IMR-90 (cell line): Measurements from ENCODE around the gene FNBP1. TPM values are rescaled to one million over a fixed set of nuclear protein-coding genes. Genes with fewer than 3 reads are reported as not detected.

ENCODE experiments used
- ATAC-seq: fragments of 200-7000 bp; cut with Tn5 transposase; 2 replicates; pipeline ENCODE4 v1.9.1; 2020; ENCODE audit warnings: low read depth, mild to moderate bottlenecking, moderate library complexity
- BruUV-seq: library from RNA; stranded (reverse); fragments of 400-500 nt; replicated peaks from 2 replicates; lab custom pipeline; 2021; lab: Mats Ljungman, UMichigan
- CTCF ChIA-PET: fragments of 300-600 bp; formaldehyde crosslinking; extraction: SDS; loops from one replicate; lab custom pipeline; 2021; ENCODE audit warnings: antibody characterized with exemption; lab: Yijun Ruan, JAX
- POLR2A ChIA-PET: fragments of 300-600 bp; sonication (Branson Sonifier 250); formaldehyde crosslinking; loops from one replicate; lab custom pipeline; 2022; ENCODE audit warnings: antibody characterized with exemption; ENCODE audit not compliant: unreplicated experiment; lab: Charles Lee
- DNase-seq: peaks from one replicate; pipeline ENCODE4 v3.0.0; 2013
- H2AFZ ChIP-seq: replicated peaks from 2 replicates; pipeline ENCODE3; 2013; ENCODE audit warnings: low read length, mild to moderate bottlenecking; ENCODE audit not compliant: poor library complexity
- H2AK5ac ChIP-seq: 2 replicates; pipeline ENCODE4 v1.6.1; 2013; ENCODE audit warnings: low read depth, low read length, inconsistent platforms
- H2AK9ac ChIP-seq: replicated peaks from 2 replicates; pipeline ENCODE3; 2013; ENCODE audit warnings: mild to moderate bottlenecking, low read depth, low read length, moderate library complexity; ENCODE audit not compliant: poor library complexity
- H2BK120ac ChIP-seq: 2 replicates; pipeline ENCODE4 v1.6.1; 2013; ENCODE audit warnings: low read depth, low read length, inconsistent platforms
- H2BK15ac ChIP-seq: 3 replicates; pipeline ENCODE4 v1.6.1; 2013; ENCODE audit warnings: low read depth, low read length, inconsistent platforms
- H2BK20ac ChIP-seq: 2 replicates; pipeline ENCODE4 v1.6.1; 2013; ENCODE audit warnings: low read depth, mild to moderate bottlenecking, inconsistent platforms, low read length, moderate library complexity
- H2BK5ac ChIP-seq: 2 replicates; pipeline ENCODE4 v1.6.1; 2013; ENCODE audit warnings: mild to moderate bottlenecking, low read depth, low read length, inconsistent platforms; ENCODE audit not compliant: poor library complexity, severe bottlenecking
- H3K14ac ChIP-seq: replicated peaks from 2 replicates; pipeline ENCODE4 v1.6.1; 2013; ENCODE audit warnings: low read depth, low read length, inconsistent platforms
- H3K18ac ChIP-seq: 2 replicates; pipeline ENCODE4 v1.6.1; 2013; ENCODE audit warnings: low read depth, low read length, control low read depth
- H3K23ac ChIP-seq: 2 replicates; pipeline ENCODE4 v1.6.1; 2013; ENCODE audit warnings: low read depth, low read length, inconsistent platforms
- H3K27ac ChIP-seq: 2 replicates; pipeline ENCODE4 v1.5.1; 2013; ENCODE audit warnings: mild to moderate bottlenecking, control low read depth, low read length; ENCODE audit not compliant: insufficient read depth
- H3K27me3 ChIP-seq: 2 replicates; pipeline ENCODE4 v1.6.1; 2013; ENCODE audit warnings: low read length; ENCODE audit not compliant: control insufficient read depth, insufficient read depth
- H3K36me3 ChIP-seq: 2 replicates; pipeline ENCODE4 v1.6.1; 2013; ENCODE audit warnings: low read length, mixed read lengths; ENCODE audit not compliant: control insufficient read depth, insufficient read depth
- H3K4ac ChIP-seq: 2 replicates; pipeline ENCODE4 v1.6.1; 2013; ENCODE audit warnings: low read depth, low read length, inconsistent platforms
- H3K4me1 ChIP-seq: 2 replicates; pipeline ENCODE4 v1.6.1; 2013; ENCODE audit warnings: low read length, mixed read lengths; ENCODE audit not compliant: control insufficient read depth, insufficient read depth
- H3K4me2 ChIP-seq: 2 replicates; pipeline ENCODE4 v1.6.1; 2013; ENCODE audit warnings: low read depth, mild to moderate bottlenecking, control low read depth, low read length, moderate library complexity
- H3K4me3 ChIP-seq: 2 replicates; pipeline ENCODE4 v1.5.1; 2013; ENCODE audit warnings: low read depth, mild to moderate bottlenecking, control low read depth, low read length, moderate library complexity; ENCODE audit not compliant: insufficient read depth
- H3K56ac ChIP-seq: 2 replicates; pipeline ENCODE4 v1.6.1; 2013; ENCODE audit warnings: low read length, inconsistent platforms; ENCODE audit not compliant: insufficient read depth; ENCODE audit errors: extremely low read depth
- H3K79me1 ChIP-seq, 2 experiments: 2 replicates each; pipeline ENCODE4 v1.6.1; 2013; ENCODE audit warnings: low read length in 2 of 2, inconsistent platforms in 1 of 2, low read depth in 1 of 2
- H3K9ac ChIP-seq: 2 replicates; pipeline ENCODE4 v1.6.1; 2013; ENCODE audit warnings: low read depth, low read length, control low read depth
- H3K9me1 ChIP-seq: 2 replicates; pipeline ENCODE4 v1.6.1; 2013; ENCODE audit warnings: low read length, inconsistent platforms; ENCODE audit not compliant: insufficient read depth
- H3K9me3 ChIP-seq: 2 replicates; pipeline ENCODE4 v1.6.1; 2013; ENCODE audit warnings: low read length; ENCODE audit not compliant: control insufficient read depth, insufficient read depth
- H4K20me1 ChIP-seq: 2 replicates; pipeline ENCODE4 v1.6.1; 2013; ENCODE audit warnings: low read length, inconsistent platforms; ENCODE audit not compliant: insufficient read depth
- H4K5ac ChIP-seq: 2 replicates; pipeline ENCODE4 v1.6.1; 2013; ENCODE audit warnings: mild to moderate bottlenecking, low read depth, low read length, control low read depth
- H4K8ac ChIP-seq, 2 experiments: 2 replicates each; pipeline ENCODE4 v1.6.1; 2013; ENCODE audit warnings: low read depth in 2 of 2, low read length in 2 of 2, control low read depth in 1 of 2, inconsistent platforms in 1 of 2
- H4K91ac ChIP-seq: 2 replicates; pipeline ENCODE4 v1.6.1; 2013; ENCODE audit warnings: low read depth, low read length, inconsistent platforms; ENCODE audit not compliant: insufficient read depth
- BHLHE40 ChIP-seq: fragments of 150-350 bp; IDR thresholded peaks from 2 replicates; pipeline ENCODE4 v1.6.1; 2016; ENCODE audit warnings: mild to moderate bottlenecking, low read depth, low read length
- CEBPB ChIP-seq: IDR thresholded peaks from 2 replicates; pipeline ENCODE4 v1.6.1; 2012; ENCODE audit warnings: low read depth, low read length, improper control_type of control experiment
- CHD1 ChIP-seq: IDR thresholded peaks from 2 replicates; pipeline ENCODE4 v1.6.1; 2012; ENCODE audit warnings: low read depth, low read length, improper control_type of control experiment
- FOS ChIP-seq: fragments of 150-350 bp; IDR thresholded peaks from 2 replicates; pipeline ENCODE4 v1.6.1; 2016; ENCODE audit warnings: low read depth, low read length
- MAFK ChIP-seq: IDR thresholded peaks from 2 replicates; pipeline ENCODE4 v1.6.1; 2012; ENCODE audit warnings: low read depth, low read length, improper control_type of control experiment
- MAZ ChIP-seq: IDR thresholded peaks from 2 replicates; pipeline ENCODE4 v1.6.1; 2012; ENCODE audit warnings: low read depth, mild to moderate bottlenecking, low read length, improper control_type of control experiment, moderate library complexity, borderline replicate concordance
- MXI1 ChIP-seq: IDR thresholded peaks from 2 replicates; pipeline ENCODE4 v1.6.1; 2012; ENCODE audit warnings: low read depth, mild to moderate bottlenecking, low read length, moderate library complexity, borderline replicate concordance
- NFE2L2 ChIP-seq: fragments of 150-350 bp; IDR thresholded peaks from 2 replicates; pipeline ENCODE4 v1.6.1; 2016; ENCODE audit warnings: low read depth, mild to moderate bottlenecking, low read length
- POLR2A ChIP-seq: IDR thresholded peaks from 2 replicates; pipeline ENCODE4 v1.6.1; 2012; ENCODE audit warnings: mild to moderate bottlenecking, low read depth, low read length
- RAD21 ChIP-seq: IDR thresholded peaks from 2 replicates; pipeline ENCODE4 v1.6.1; 2012; ENCODE audit warnings: low read length, improper control_type of control experiment
- RCOR1 ChIP-seq: IDR thresholded peaks from 2 replicates; pipeline ENCODE4 v1.6.1; 2012; ENCODE audit warnings: mild to moderate bottlenecking, low read length, improper control_type of control experiment; ENCODE audit not compliant: insufficient replicate concordance
- RFX5 ChIP-seq: IDR thresholded peaks from 2 replicates; pipeline ENCODE4 v1.8.0; 2012; ENCODE audit warnings: low read depth, mild to moderate bottlenecking, low read length, moderate library complexity
- SMC3 ChIP-seq: fragments of 150-350 bp; IDR thresholded peaks from 2 replicates; pipeline ENCODE4 v1.6.1; 2016; ENCODE audit warnings: low read depth, mild to moderate bottlenecking, antibody characterized with exemption, low read length, moderate library complexity
- WGBS, 2 experiments: methylation state at CpG; one replicate each; pipeline versions ENCODE4 v1.1.5 to v1.1.7; 2013; ENCODE audit warnings: missing lambda C conversion rate in 2 of 2; ENCODE audit not compliant: insufficient read length in 1 of 2; ENCODE audit errors: extremely low coverage in 2 of 2; 5-methylcytosine and 5-hydroxymethylcytosine counted together
- dilution Hi-C: fragments of 300-500 bp; cut with HindIII; formaldehyde crosslinking; loops from one replicate; pipeline ENCODE4 v1.14.3; 2018; ENCODE audit warnings: low sequenced_read_pairs; ENCODE audit not compliant: unreplicated experiment
- in situ Hi-C: fragments of 300-500 bp; cut with MboI; formaldehyde crosslinking; loops from 3 replicates; pipeline ENCODE4 v1.14.3; 2019; ENCODE audit warnings: low sequenced_read_pairs, inconsistent platforms, mixed read lengths
- intact Hi-C: fragments of 100-400 bp; cut with micrococcal nuclease; formaldehyde crosslinking; loops from 2 replicates; pipeline ENCODE4 v1.10.0; 2022
- polyA plus RNA-seq, 3 experiments: library from polyadenylated mRNA; depleted of rRNA; stranded (reverse); fragments of >200 nt; gene quantifications; 2 replicates each; pipeline ENCODE4 v1.2.3, GENCODE V29; 2012; ENCODE audit warnings: low replicate concordance in 1 of 3
- total RNA-seq: library from RNA; depleted of rRNA; stranded (reverse); fragments of >200 nt; gene quantifications from 2 replicates; pipeline ENCODE4 v1.2.3, GENCODE V29; 2012
- TF ChIP-seq, protein P1 (sequence below): conservative IDR thresholded peaks from 2 replicates; pipeline ENCODE4 v1.5.1; 2012; ENCODE audit warnings: mild to moderate bottlenecking, low read depth, low read length, improper control_type of control experiment
- TF ChIP-seq, protein P2 (sequence below): fragments of 150-350 bp; IDR thresholded peaks from 2 replicates; pipeline ENCODE4 v1.6.1; 2017; ENCODE audit warnings: mild to moderate bottlenecking, antibody characterized with exemption, low read length, low read depth
- TF ChIP-seq, protein P3 (sequence below): fragments of 150-350 bp; IDR thresholded peaks from 2 replicates; pipeline ENCODE4 v1.6.1; 2016; ENCODE audit warnings: low read depth, mild to moderate bottlenecking, low read length, moderate library complexity, borderline replicate concordance

The FNBP1 gene
- total and polyA plus RNA-seq, 2 of the 4 experiments (the other 2 are of a cell fraction), result 10.3 to 15.4 TPM

DNA sequence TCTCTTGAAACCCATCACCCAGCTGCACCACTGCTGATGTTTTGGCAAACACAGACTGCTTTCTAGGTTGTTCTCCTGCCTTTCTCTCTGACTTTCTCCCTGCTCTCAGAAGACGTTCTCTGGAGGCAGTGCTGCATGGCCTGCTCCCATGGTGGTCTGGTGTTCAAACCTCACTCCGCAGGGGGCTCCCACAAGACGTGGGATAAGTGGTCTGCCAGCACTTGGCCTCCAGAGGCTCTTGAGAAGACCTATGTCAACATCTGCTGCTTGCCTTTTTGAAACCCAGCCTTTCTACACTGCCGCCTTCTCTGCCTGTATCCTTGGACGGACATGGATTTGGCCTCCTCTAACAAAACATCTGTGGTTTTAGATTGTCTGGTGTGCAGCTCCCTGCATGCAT, 191.2 kb downstream of the FNBP1 start:
- H3K18ac ChIP-seq, result no peak overlapping the region
- no peak overlapping the region for H2BK120ac ChIP-seq
- POLR2A ChIA-PET, result no interaction called here
- intact Hi-C loops, result no loop called here
- H3K56ac ChIP-seq, result no peak overlapping the region
- 64% methylated on average over 4 of the region's 5 CpGs; no CpG with 5 or more reads in 1 of the 2 experiments for WGBS, 2 experiments
- H2BK15ac ChIP-seq, result no peak overlapping the region
- ATAC-seq (no peak), DNase-seq (no peak)
- dilution Hi-C loops, result no loop called here
- H3K27ac ChIP-seq, result no peak overlapping the region
- H3K14ac ChIP-seq, result no peak overlapping the region
- H2BK20ac ChIP-seq, result no peak overlapping the region
- H3K4me1 ChIP-seq, result no peaks in the 10 kb centered on the region
- no TSS peak for BruUV-seq
- no peak overlapping the region for H3K4me2 ChIP-seq
- 0 out of 4 replicates have a peak, but pooled peaks cover 0 to 3% of the 10 kb centered on the region in 2 experiments for H3K79me1 ChIP-seq
- H3K27me3 ChIP-seq, result no peaks in the 10 kb centered on the region
- H3K9ac ChIP-seq, result no peak overlapping the region
- no peak overlapping the region for H4K91ac ChIP-seq
- no peak overlapping the region for H4K8ac ChIP-seq
- H2BK5ac ChIP-seq, result no peak overlapping the region
- no peak overlapping the region for H3K23ac ChIP-seq
- TF ChIP-seq RFX5 (no peak), RCOR1 (no peak), CHD1 (no peak), POLR2A (no peak), MAFK (no peak), MAZ (no peak), RAD21 (no peak), FOS (no peak), BHLHE40 (no peak), MXI1 (no peak), CEBPB (no peak), SMC3 (no peak), NFE2L2 (no peak)
- TF ChIP-seq, protein P1, sequence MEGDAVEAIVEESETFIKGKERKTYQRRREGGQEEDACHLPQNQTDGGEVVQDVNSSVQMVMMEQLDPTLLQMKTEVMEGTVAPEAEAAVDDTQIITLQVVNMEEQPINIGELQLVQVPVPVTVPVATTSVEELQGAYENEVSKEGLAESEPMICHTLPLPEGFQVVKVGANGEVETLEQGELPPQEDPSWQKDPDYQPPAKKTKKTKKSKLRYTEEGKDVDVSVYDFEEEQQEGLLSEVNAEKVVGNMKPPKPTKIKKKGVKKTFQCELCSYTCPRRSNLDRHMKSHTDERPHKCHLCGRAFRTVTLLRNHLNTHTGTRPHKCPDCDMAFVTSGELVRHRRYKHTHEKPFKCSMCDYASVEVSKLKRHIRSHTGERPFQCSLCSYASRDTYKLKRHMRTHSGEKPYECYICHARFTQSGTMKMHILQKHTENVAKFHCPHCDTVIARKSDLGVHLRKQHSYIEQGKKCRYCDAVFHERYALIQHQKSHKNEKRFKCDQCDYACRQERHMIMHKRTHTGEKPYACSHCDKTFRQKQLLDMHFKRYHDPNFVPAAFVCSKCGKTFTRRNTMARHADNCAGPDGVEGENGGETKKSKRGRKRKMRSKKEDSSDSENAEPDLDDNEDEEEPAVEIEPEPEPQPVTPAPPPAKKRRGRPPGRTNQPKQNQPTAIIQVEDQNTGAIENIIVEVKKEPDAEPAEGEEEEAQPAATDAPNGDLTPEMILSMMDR, result no peak
- TF ChIP-seq, protein P2, sequence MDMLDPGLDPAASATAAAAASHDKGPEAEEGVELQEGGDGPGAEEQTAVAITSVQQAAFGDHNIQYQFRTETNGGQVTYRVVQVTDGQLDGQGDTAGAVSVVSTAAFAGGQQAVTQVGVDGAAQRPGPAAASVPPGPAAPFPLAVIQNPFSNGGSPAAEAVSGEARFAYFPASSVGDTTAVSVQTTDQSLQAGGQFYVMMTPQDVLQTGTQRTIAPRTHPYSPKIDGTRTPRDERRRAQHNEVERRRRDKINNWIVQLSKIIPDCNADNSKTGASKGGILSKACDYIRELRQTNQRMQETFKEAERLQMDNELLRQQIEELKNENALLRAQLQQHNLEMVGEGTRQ, result no peak
- TF ChIP-seq, protein P3, sequence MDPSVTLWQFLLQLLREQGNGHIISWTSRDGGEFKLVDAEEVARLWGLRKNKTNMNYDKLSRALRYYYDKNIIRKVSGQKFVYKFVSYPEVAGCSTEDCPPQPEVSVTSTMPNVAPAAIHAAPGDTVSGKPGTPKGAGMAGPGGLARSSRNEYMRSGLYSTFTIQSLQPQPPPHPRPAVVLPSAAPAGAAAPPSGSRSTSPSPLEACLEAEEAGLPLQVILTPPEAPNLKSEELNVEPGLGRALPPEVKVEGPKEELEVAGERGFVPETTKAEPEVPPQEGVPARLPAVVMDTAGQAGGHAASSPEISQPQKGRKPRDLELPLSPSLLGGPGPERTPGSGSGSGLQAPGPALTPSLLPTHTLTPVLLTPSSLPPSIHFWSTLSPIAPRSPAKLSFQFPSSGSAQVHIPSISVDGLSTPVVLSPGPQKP, result no peak
- H2AK9ac ChIP-seq, result no peak overlapping the region
- peaks cover 4% of the 10 kb centered on the region; the same call in 1 of the 2 replicates for H4K20me1 ChIP-seq
- H2AFZ ChIP-seq, result no peak overlapping the region
- H4K5ac ChIP-seq, result no peak overlapping the region
- H2AK5ac ChIP-seq, result no peak overlapping the region
- CTCF ChIA-PET, result no interaction called here
- H3K4ac ChIP-seq, result no peak overlapping the region
- in situ Hi-C loops, result no loop called here
- no peak overlapping the region for H3K4me3 ChIP-seq
- H3K9me3 ChIP-seq, result no peaks in the 10 kb centered on the region
- H3K36me3 ChIP-seq, result peaks cover 35% of the 10 kb centered on the region
- H3K9me1 ChIP-seq, result peaks cover 3% of the 10 kb centered on the region; the same call in 1 of the 2 replicates
